NB4 (cell line): ENCODE measurements around the gene STUM.

Experiments
- DNase-seq: peaks from one replicate; pipeline ENCODE4 v3.0.0; 2010; ENCODE audit warnings: low read depth
- H3K4me3 ChIP-seq: one replicate; pipeline ENCODE4 v1.5.1; 2011; ENCODE audit warnings: mild to moderate bottlenecking, low read depth, low read length, moderate library complexity
- MYC ChIP-seq: IDR thresholded peaks from 2 replicates; pipeline ENCODE4 v1.6.1; 2011; ENCODE audit warnings: low read depth, low read length
- POLR2A ChIP-seq: IDR thresholded peaks from 2 replicates; pipeline ENCODE4 v1.6.1; 2011; ENCODE audit warnings: mild to moderate bottlenecking; ENCODE audit not compliant: insufficient read length; ENCODE audit errors: extremely low read depth
- TF ChIP-seq, protein P1 (sequence below): IDR thresholded peaks from 2 replicates; pipeline ENCODE4 v1.6.1; 2011; ENCODE audit warnings: low read depth, low read length
- TF ChIP-seq, protein P2 (sequence below): IDR thresholded peaks from one replicate; pipeline ENCODE4 v1.5.1; 2012; ENCODE audit warnings: low read depth, low read length

The STUM gene

DNA sequence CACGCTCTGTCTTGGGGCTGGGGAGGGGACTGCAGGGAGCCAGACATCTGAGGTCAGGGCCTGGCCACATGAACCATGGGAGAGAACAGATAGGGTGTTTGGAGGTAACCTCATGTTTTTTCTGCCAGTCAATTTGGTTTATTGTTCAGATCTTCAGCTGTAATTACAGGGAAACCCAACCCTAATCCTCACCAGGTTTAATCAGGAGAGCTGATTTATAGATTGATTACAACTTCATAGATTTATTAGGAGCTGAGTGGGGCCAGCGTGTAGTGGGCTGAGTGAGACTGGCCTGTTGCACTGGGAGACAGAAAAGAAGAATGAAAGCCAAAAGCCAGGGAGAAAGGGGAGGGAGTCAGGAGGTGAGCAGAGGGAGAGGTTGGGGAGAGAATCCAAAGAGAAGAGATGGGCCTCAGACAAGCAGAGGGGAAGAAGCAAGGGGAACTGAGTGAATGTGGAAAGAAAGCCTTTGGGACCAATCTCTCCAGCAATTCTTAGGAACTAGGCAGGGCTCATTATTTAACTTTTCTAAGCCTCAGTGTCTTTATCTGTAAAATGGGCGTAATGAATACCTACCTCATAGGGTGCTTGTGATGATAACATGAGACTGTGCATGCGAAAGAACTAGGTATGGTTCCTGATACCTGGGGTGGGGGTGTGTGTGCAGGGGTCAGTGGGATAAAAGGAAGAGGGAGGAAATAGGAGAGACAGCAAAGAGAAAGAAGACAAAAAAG lies 17.0 kb upstream of the STUM start:
- no peak overlapping the region for H3K4me3 ChIP-seq
- TF ChIP-seq MYC, result no peak
- TF ChIP-seq, protein P1, sequence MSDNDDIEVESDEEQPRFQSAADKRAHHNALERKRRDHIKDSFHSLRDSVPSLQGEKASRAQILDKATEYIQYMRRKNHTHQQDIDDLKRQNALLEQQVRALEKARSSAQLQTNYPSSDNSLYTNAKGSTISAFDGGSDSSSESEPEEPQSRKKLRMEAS, result no peak
- TF ChIP-seq, protein P2, sequence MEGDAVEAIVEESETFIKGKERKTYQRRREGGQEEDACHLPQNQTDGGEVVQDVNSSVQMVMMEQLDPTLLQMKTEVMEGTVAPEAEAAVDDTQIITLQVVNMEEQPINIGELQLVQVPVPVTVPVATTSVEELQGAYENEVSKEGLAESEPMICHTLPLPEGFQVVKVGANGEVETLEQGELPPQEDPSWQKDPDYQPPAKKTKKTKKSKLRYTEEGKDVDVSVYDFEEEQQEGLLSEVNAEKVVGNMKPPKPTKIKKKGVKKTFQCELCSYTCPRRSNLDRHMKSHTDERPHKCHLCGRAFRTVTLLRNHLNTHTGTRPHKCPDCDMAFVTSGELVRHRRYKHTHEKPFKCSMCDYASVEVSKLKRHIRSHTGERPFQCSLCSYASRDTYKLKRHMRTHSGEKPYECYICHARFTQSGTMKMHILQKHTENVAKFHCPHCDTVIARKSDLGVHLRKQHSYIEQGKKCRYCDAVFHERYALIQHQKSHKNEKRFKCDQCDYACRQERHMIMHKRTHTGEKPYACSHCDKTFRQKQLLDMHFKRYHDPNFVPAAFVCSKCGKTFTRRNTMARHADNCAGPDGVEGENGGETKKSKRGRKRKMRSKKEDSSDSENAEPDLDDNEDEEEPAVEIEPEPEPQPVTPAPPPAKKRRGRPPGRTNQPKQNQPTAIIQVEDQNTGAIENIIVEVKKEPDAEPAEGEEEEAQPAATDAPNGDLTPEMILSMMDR, result no peak
- no peak for TF ChIP-seq POLR2A
- no peak for DNase-seq

DNA sequence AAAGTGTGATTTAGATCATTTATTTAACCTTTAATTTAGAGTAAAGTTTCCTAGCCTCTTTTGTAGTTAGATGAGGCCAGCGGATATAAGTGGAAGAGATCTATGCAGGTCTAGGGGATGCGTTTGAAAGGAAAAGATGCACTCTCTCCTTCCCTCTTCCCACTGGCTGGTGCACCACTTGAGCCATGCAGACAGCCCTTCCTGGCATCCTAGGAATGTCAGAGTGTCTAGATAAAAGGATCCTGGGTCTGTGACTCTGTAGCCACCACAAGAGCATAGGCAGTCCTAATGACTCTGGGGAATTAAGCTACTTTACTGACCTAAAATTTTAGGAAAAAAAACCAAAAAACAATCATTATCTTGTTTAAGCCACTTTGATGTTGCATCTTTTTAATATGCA lies 16.0 kb upstream of the STUM start:
- TF ChIP-seq, protein P1, result no peak
- TF ChIP-seq MYC, result no peak
- no peak overlapping the region for H3K4me3 ChIP-seq
- no peak for DNase-seq

DNA sequence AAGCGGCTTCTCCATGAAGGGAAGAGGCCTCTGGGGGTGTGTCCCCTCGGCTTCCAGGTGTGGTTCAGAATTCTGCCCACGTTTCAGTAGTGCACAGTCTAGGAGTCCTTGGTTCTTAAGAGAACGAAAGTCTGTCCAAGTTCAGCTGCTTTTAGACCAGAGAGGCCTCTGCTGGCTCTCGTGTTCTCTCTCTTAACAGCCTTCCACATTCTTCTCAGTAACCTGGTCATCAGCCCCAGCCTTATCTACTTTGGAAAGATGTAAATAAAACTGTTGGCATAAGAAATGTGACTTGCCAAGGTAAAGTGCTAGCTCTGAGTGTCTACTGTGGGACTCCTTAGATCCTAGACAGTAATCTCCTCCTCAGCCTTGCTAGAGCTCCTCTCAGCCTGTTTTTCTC lies 15.3 kb upstream of the STUM start:
- no peak for TF ChIP-seq MYC
- TF ChIP-seq, protein P1, result no peak
- TF ChIP-seq POLR2A, result no peak
- TF ChIP-seq, protein P2, result no peak
- H3K4me3 ChIP-seq, result no peak overlapping the region
- no peak for DNase-seq

DNA sequence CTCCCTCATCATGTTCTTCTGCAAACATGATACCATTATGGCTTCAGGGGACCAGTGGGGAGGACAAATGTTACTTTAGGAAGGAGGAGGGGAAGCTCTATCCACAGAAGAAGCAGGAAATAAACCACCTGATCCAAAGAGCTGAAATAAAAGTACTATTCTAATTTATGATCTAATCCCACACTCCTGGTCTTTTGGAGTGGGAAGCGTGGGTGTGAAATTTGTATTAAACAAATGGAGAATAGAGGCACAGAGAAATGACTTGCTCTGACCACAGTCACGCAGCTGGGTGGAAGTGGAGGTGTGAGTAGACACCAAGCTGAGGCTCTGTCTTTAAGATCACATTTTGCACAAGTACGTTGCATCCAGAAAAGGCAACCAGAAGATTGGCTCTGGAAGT lies 14.5 kb upstream of the STUM start:
- no peak overlapping the region for H3K4me3 ChIP-seq
- DNase-seq, result no peak
- TF ChIP-seq POLR2A, result no peak
- no peak for TF ChIP-seq MYC
- TF ChIP-seq, protein P2, result no peak
- TF ChIP-seq, protein P1, result no peak

- DNase-seq, result no peak
- TF ChIP-seq, protein P2, result no peak
- TF ChIP-seq MYC (no peak), POLR2A (no peak)
- TF ChIP-seq, protein P1, result no peak
Measured at GRCh38 chr1:226534645-226535044, 13.9 kb upstream of the STUM start.

DNA sequence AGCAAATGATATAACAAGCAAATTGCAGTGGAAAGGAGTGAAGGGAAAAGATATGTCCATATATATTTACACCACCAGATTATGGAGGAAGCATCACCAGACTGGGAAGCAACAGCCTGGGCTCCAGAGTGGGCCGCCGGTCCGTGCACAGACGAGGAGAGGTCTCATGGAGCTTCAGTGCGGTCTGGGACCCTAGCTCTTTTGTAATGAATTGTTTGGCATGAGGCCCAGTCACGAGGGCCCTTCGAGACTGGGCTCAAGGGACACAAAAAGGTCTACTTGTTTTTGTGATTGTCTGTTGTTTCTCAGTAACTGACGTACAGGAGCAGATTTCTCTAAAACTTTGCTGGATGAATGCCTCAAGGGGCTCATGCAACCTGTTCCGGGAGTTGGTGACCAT lies 12.9 kb upstream of the STUM start:
- no peak for DNase-seq
- TF ChIP-seq MYC (no peak), POLR2A (no peak)
- TF ChIP-seq, protein P1, result no peak
- TF ChIP-seq, protein P2, result no peak
- no peak overlapping the region for H3K4me3 ChIP-seq

More at GRCh38 chr1:226534645-226535044, 13.9 kb upstream of the STUM start:
- H3K4me3 ChIP-seq, result no peak overlapping the region
